Fibroblast of lung (primary cell): Measurements from ENCODE around the gene C5orf15.

Experiments used
- EZH2 ChIP-seq: IDR thresholded peaks from 2 replicates; pipeline ENCODE4 v1.5.1; 2012; ENCODE audit warnings: low read length, control low read depth, mild to moderate bottlenecking; ENCODE audit errors: missing control alignments
- TF ChIP-seq, protein P1 (sequence below), 2 donors: IDR thresholded peaks in 1 of 2; conservative IDR thresholded peaks in 1 of 2; 1 replicate in 1 of 2; 2 replicates in 1 of 2; pipeline ENCODE4 v1.5.1; 2011 to 2012; ENCODE audit warnings: low read length in 2 of 2, control low read depth in 1 of 2, inconsistent platforms in 1 of 2, low read depth in 1 of 2, mild to moderate bottlenecking in 1 of 2

DNA sequence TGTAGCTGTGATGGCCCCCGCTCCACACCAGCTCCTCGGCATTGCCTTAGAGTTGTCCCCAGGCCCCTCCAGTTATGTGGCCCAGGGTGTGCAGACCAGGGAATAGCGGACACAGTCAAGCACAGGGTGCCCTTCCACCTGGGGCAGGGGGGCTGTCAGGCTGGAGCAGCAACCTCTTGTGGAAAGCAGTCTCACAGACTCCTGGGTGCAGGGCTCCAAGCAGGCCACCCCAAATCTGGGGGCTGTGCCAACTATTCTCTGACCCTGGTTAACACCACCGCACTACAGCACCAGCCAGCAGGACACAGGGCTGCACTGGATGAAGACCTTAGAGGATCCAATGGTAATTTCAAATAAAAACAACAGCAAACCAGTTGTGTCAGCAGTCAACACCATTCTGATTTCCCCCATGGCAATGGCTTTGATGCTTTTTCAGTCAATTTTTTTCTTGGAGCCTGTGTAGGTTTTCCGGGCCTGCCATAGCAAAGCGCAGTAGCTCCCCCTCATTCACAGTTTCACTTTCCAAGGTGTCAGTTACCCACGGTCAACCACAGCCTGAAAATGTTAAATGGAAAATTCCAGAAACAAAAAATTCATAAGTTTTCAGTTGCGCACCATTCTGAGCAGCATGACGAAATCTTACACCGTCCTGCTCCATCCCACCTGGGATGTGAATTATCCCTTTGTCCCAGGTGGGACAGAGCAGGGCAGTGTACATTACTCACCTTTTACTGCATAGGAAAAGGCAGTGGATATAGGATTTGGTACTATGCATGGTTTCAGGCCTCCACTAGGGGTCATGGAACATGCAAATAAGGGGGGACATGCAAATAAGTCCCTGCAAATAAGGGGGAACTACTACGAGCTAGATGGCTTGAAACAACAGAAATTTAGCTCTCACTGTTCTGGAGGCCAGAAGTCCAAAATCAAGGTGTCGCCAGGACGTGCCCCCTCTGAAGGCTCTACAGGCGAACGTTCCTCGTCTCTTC is 49.0 kb downstream of the C5orf15 start:
- TF ChIP-seq, protein P1, sequence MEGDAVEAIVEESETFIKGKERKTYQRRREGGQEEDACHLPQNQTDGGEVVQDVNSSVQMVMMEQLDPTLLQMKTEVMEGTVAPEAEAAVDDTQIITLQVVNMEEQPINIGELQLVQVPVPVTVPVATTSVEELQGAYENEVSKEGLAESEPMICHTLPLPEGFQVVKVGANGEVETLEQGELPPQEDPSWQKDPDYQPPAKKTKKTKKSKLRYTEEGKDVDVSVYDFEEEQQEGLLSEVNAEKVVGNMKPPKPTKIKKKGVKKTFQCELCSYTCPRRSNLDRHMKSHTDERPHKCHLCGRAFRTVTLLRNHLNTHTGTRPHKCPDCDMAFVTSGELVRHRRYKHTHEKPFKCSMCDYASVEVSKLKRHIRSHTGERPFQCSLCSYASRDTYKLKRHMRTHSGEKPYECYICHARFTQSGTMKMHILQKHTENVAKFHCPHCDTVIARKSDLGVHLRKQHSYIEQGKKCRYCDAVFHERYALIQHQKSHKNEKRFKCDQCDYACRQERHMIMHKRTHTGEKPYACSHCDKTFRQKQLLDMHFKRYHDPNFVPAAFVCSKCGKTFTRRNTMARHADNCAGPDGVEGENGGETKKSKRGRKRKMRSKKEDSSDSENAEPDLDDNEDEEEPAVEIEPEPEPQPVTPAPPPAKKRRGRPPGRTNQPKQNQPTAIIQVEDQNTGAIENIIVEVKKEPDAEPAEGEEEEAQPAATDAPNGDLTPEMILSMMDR (conservative IDR thresholded peaks at IDR 0.05 in 1 of 2, IDR thresholded peaks at IDR 0.05 in 1 of 2; ENCODE audit: low read depth in 1 of 2, low read length in 2 of 2), result peak in 1 of 2 donors; percentile 10
- no peak for TF ChIP-seq EZH2
